Peyer's patch (tissue), 4 donors: ENCODE measurements around the gene CTR9.

Experiments used
- CTCF ChIP-seq, 6 experiments: fragments of 450-650 bp in 4 of 6; fragments of 200-600 bp in 2 of 6; sonication (generic) in 1 of 6; IDR thresholded peaks; one replicate each; pipeline ENCODE4 v1.5.1; 2017 to 2019; ENCODE audit warnings: antibody characterized with exemption in 6 of 6, mild to moderate bottlenecking in 3 of 6, moderate library complexity in 1 of 6
- POLR2A ChIP-seq, 2 donors: fragments of 450-650 bp; IDR thresholded peaks; one replicate each; pipeline ENCODE4 v1.5.1; 2017; ENCODE audit warnings: antibody characterized with exemption in 2 of 2, mild to moderate bottlenecking in 2 of 2, moderate library complexity in 2 of 2

- no peak for TF ChIP-seq CTCF (IDR thresholded peaks at IDR 0.05)
- TF ChIP-seq POLR2A (IDR thresholded peaks at IDR 0.05) = no peak
Observed at GRCh38 chr11:10728789-10729472, 22.1 kb upstream of the CTR9 start.
